GM12878 (cell line): Measurements from ENCODE around the gene NFASC. TPM values are rescaled to one million over a fixed set of nuclear protein-coding genes. Genes with fewer than 3 reads are reported as not detected.

Source experiments
- ATAC-seq: fragments of 200-7000 bp; cut with Tn5 transposase; 3 replicates; pipeline ENCODE4 v1.9.1; 2020; ENCODE audit warnings: mild to moderate bottlenecking, moderate library complexity
- BruUV-seq: library from RNA; stranded (reverse); fragments of 400-500 nt; replicated peaks from 2 replicates; lab custom pipeline; 2021; lab: Mats Ljungman, UMichigan
- CTCF ChIA-PET: fragments of 300-600 bp; sonication (Branson Sonifier 250); formaldehyde crosslinking; extraction: SDS; loops from one replicate; lab custom pipeline; 2021; ENCODE audit warnings: inconsistent platforms; lab: Yijun Ruan, JAX
- POLR2A ChIA-PET: fragments of 350-600 bp; formaldehyde crosslinking; extraction: SDS; loops from one replicate; lab custom pipeline; 2021; ENCODE audit warnings: inconsistent platforms; lab: Charles Lee
- RAD21 ChIA-PET: fragments of 300-600 bp; sonication (Branson Sonifier 250); formaldehyde crosslinking; loops from one replicate; lab custom pipeline; 2023; ENCODE audit warnings: antibody characterized with exemption; ENCODE audit not compliant: unreplicated experiment; lab: Charles Lee
- SMC1A ChIA-PET: fragments of 300-600 bp; sonication (Branson Sonifier 250); formaldehyde crosslinking; loops from one replicate; lab custom pipeline; 2023; ENCODE audit not compliant: unreplicated experiment, uncharacterized antibody; lab: Charles Lee
- DNase-seq: peaks from one replicate; pipeline ENCODE4 v3.0.0-alpha.2; 2011; ENCODE audit warnings: low read depth, low spot score
- FAIRE-seq: peaks from 3 replicates; lab custom pipeline; 2011; peaks lifted over from hg19 to GRCh38; lab: Jason Lieb, UNC
- H2AFZ ChIP-seq: 2 replicates; pipeline ENCODE4 v1.6.0; 2011; ENCODE audit warnings: low read depth, low read length, control low read depth; ENCODE audit not compliant: control insufficient read depth
- H3K27ac ChIP-seq: 2 replicates; pipeline ENCODE4 v1.5.1; 2011; ENCODE audit warnings: control low read depth; ENCODE audit not compliant: control insufficient read depth, insufficient read depth
- H3K27me3 ChIP-seq, 2 experiments: replicated peaks in 1 of 2; 2 replicates each; pipeline versions ENCODE4 v1.6.0 to v1.6.1; 2011; ENCODE audit warnings: low read length in 1 of 2; ENCODE audit not compliant: control insufficient read depth in 2 of 2, insufficient read depth in 2 of 2
- H3K36me3 ChIP-seq, 2 experiments: 2 replicates each; pipeline ENCODE4 v1.5.1; 2011; ENCODE audit warnings: low read length in 1 of 2; ENCODE audit not compliant: control insufficient read depth in 2 of 2, insufficient read depth in 2 of 2
- H3K4me1 ChIP-seq: 2 replicates; pipeline ENCODE4 v1.6.1; 2011; ENCODE audit warnings: mild to moderate bottlenecking, low read length, moderate library complexity, mixed read lengths; ENCODE audit not compliant: control insufficient read depth, insufficient read depth
- H3K4me2 ChIP-seq: 2 replicates; pipeline ENCODE4 v1.6.0; 2011; ENCODE audit warnings: control low read depth; ENCODE audit not compliant: control insufficient read depth, insufficient read depth
- H3K4me3 ChIP-seq: fragments of 200-600 bp; sonication (generic); 2 replicates; pipeline ENCODE4 v1.5.1; 2016
- H3K79me2 ChIP-seq: 2 replicates; pipeline ENCODE4 v1.6.0; 2011; ENCODE audit warnings: low read length; ENCODE audit not compliant: control insufficient read depth, insufficient read depth
- H3K9ac ChIP-seq: 2 replicates; pipeline ENCODE4 v1.8.0; 2011; ENCODE audit warnings: low read length, control low read depth, mixed read lengths; ENCODE audit not compliant: control insufficient read depth, insufficient read depth
- H3K9me3 ChIP-seq: replicated peaks from 3 replicates; pipeline ENCODE4 v1.5.1; 2011; ENCODE audit warnings: mild to moderate bottlenecking, low read length; ENCODE audit not compliant: control insufficient read depth, insufficient read depth
- H4K20me1 ChIP-seq: 2 replicates; pipeline ENCODE4 v1.6.0; 2011; ENCODE audit not compliant: control insufficient read depth, insufficient read depth
- EZH2 ChIP-seq: IDR thresholded peaks from 2 replicates; pipeline ENCODE4 v1.6.1; 2012; ENCODE audit warnings: low read depth, mild to moderate bottlenecking, control low read depth, inconsistent platforms, low read length, borderline replicate concordance; ENCODE audit not compliant: control insufficient read depth
- IKZF1 ChIP-seq: fragments of 450-650 bp; conservative IDR thresholded peaks from 2 replicates; pipeline ENCODE4 v1.6.1; 2017; ENCODE audit warnings: antibody characterized with exemption, mild to moderate bottlenecking
- NRF1 ChIP-seq: conservative IDR thresholded peaks from 2 replicates; pipeline ENCODE4 v1.6.1; 2011; ENCODE audit warnings: mild to moderate bottlenecking, low read depth, low read length, improper control_type of control experiment
- POLR2A ChIP-seq: IDR thresholded peaks from 2 replicates; pipeline ENCODE4 v1.6.1; 2011; ENCODE audit warnings: low read depth, mild to moderate bottlenecking, low read length
- RAD21 ChIP-seq: IDR thresholded peaks from 2 replicates; pipeline ENCODE4 v1.6.1; 2011; ENCODE audit warnings: mild to moderate bottlenecking, low read depth, low read length, moderate library complexity; ENCODE audit not compliant: insufficient read depth
- RFX5 ChIP-seq: IDR thresholded peaks from 2 replicates; pipeline ENCODE4 v1.6.1; 2011; ENCODE audit warnings: low read depth, low read length, improper control_type of control experiment
- SIN3A ChIP-seq: IDR thresholded peaks from 2 replicates; pipeline ENCODE4 v1.6.1; 2012; ENCODE audit warnings: low read depth, low read length, improper control_type of control experiment
- ZNF217 ChIP-seq: fragments of 450-650 bp; IDR thresholded peaks from 2 replicates; pipeline ENCODE4 v1.6.1; 2017; ENCODE audit warnings: antibody characterized with exemption, mild to moderate bottlenecking
- ZNF24 ChIP-seq: fragments of 450-650 bp; IDR thresholded peaks from 2 replicates; pipeline ENCODE4 v1.6.1; 2017; ENCODE audit warnings: antibody characterized with exemption, mild to moderate bottlenecking
- ZNF622 ChIP-seq: fragments of 450-650 bp; IDR thresholded peaks from 2 replicates; pipeline ENCODE4 v1.6.1; 2017; ENCODE audit warnings: mild to moderate bottlenecking, inconsistent platforms
- WGBS: methylation state at CpG from one replicate; pipeline ENCODE4 v1.1.6; 2016; ENCODE audit warnings: low lambda C conversion rate; ENCODE audit not compliant: insufficient replicate concordance, insufficient coverage; ENCODE audit errors: missing lambda C conversion rate; 5-methylcytosine and 5-hydroxymethylcytosine counted together
- in situ Hi-C: fragments of 300-500 bp; cut with MboI; formaldehyde crosslinking; loops from 9 replicates; pipeline ENCODE4 v1.14.3; 2018; ENCODE audit warnings: mixed read lengths
- intact Hi-C: fragments of 100-400 bp; cut with micrococcal nuclease; formaldehyde crosslinking; loops from one replicate; pipeline ENCODE4 v1.14.2; 2022; ENCODE audit not compliant: unreplicated experiment
- polyA plus RNA-seq, 11 experiments: library from polyadenylated mRNA; depleted of rRNA in 4 of 11; unstranded in 6 of 11; stranded (reverse) in 5 of 11; fragments of >200 nt; fragmentation: Nextera tagmentation in 4 of 11; fragmentation: Illumina TruSeq in 1 of 11; extraction: Ambion mirVana in 4 of 11; extraction: Trizol in 1 of 11; gene quantifications; 1 replicate in 1 of 11; 2 replicates in 10 of 11; pipeline versions ENCODE4 v1.2.1 to v1.2.3, GENCODE V29; 2011 to 2016; ENCODE audit warnings: inconsistent platforms in 2 of 11, missing spikeins in 2 of 11, low read depth in 1 of 11
- total RNA-seq, 4 experiments: library from RNA; depleted of rRNA in 3 of 4; stranded (reverse); fragments of >200 nt in 3 of 4; fragmentation: Illumina TruSeq in 1 of 4; extraction: Trizol in 1 of 4; gene quantifications; 2 replicates each; pipeline versions ENCODE4 v1.2.1 to v1.2.3, GENCODE V29; 2013 to 2021
- TF ChIP-seq, protein P1 (sequence below): fragments of 450-650 bp; IDR thresholded peaks from 2 replicates; pipeline ENCODE4 v1.6.1; 2017; ENCODE audit warnings: antibody characterized with exemption, mild to moderate bottlenecking, moderate library complexity
- TF ChIP-seq, protein P2 (sequence below): IDR thresholded peaks from 2 replicates; pipeline ENCODE4 v1.6.1; 2012; ENCODE audit warnings: low read depth, low read length, improper control_type of control experiment
- TF ChIP-seq, protein P3 (sequence below): fragments of 450-650 bp; IDR thresholded peaks from 2 replicates; pipeline ENCODE4 v1.6.1; 2016; ENCODE audit warnings: mild to moderate bottlenecking, moderate library complexity, borderline replicate concordance
- TF ChIP-seq, protein P4 (sequence below): IDR thresholded peaks from 2 replicates; pipeline ENCODE4 v1.6.1; 2012; ENCODE audit warnings: mild to moderate bottlenecking, low read depth, low read length

NFASC gene
- total and polyA plus RNA-seq, 10 of the 15 experiments (the other 5 are each of a cell fraction or from before 2014, with no cell fraction given), result 0.04 to 0.31 (median 0.12) TPM; not detected in 4

DNA sequence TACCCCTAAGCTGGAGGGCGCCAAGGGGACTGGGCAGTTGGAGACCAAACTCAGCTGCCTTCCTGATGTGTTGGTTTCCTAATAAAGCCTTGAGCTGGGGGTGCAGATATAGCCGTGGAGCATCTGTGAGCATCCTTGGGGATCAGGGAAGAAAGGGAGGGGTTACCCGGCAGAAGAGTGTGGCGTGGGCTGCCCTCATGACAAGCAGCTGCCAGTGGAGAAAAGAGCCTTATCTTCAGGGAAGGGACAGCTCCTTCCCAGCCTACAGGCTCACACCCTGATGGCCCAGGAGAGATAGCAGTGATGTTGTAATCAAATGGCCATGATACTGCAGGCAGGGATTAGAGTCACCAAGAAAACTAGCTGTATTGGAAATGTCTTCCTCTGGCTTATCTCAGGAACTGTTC, 10.8 kb upstream of the NFASC start:
- Histone ChIP-seq H3K4me1 (no peaks in the 10 kb centered on the region), H4K20me1 (no peaks in the 10 kb centered on the region), H3K9me3 (no peaks in the 10 kb centered on the region), H3K27ac (no peak overlapping the region), H3K27me3 (no peaks in the 10 kb centered on the region), H3K4me2 (no peak overlapping the region), H2AFZ (no peak overlapping the region), H3K4me3 (no peak overlapping the region), H3K9ac (no peak overlapping the region), H3K36me3 (no peaks in the 10 kb centered on the region), H3K79me2 (no peaks in the 10 kb centered on the region)
- no TSS peak for BruUV-seq
- ATAC-seq, result no peak
- POLR2A ChIA-PET, result interaction anchor here (0.5 kb wide), 1 partner anchor 513 kb away, joined by 3 read pairs; no protein-coding TSS in a partner anchor
- SMC1A ChIA-PET, result no interaction called here
- WGBS, result 30% methylated on average over 4 of the region's 4 CpGs
- intact Hi-C loops, result no loop called here
- CTCF ChIA-PET, result no interaction called here
- in situ Hi-C loops, result no loop called here
- no peak for DNase-seq
- no peak for FAIRE-seq
- RAD21 ChIA-PET, result no interaction called here
- TF ChIP-seq ZNF217, result no peak
- no peak for TF ChIP-seq EZH2
- TF ChIP-seq POLR2A, result no peak
- no peak for TF ChIP-seq ZNF622
- TF ChIP-seq, protein P1, sequence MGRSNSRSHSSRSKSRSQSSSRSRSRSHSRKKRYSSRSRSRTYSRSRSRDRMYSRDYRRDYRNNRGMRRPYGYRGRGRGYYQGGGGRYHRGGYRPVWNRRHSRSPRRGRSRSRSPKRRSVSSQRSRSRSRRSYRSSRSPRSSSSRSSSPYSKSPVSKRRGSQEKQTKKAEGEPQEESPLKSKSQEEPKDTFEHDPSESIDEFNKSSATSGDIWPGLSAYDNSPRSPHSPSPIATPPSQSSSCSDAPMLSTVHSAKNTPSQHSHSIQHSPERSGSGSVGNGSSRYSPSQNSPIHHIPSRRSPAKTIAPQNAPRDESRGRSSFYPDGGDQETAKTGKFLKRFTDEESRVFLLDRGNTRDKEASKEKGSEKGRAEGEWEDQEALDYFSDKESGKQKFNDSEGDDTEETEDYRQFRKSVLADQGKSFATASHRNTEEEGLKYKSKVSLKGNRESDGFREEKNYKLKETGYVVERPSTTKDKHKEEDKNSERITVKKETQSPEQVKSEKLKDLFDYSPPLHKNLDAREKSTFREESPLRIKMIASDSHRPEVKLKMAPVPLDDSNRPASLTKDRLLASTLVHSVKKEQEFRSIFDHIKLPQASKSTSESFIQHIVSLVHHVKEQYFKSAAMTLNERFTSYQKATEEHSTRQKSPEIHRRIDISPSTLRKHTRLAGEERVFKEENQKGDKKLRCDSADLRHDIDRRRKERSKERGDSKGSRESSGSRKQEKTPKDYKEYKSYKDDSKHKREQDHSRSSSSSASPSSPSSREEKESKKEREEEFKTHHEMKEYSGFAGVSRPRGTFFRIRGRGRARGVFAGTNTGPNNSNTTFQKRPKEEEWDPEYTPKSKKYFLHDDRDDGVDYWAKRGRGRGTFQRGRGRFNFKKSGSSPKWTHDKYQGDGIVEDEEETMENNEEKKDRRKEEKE, result no peak
- no peak for TF ChIP-seq RAD21
- no peak for TF ChIP-seq RFX5
- no peak for TF ChIP-seq SIN3A
- TF ChIP-seq, protein P2, sequence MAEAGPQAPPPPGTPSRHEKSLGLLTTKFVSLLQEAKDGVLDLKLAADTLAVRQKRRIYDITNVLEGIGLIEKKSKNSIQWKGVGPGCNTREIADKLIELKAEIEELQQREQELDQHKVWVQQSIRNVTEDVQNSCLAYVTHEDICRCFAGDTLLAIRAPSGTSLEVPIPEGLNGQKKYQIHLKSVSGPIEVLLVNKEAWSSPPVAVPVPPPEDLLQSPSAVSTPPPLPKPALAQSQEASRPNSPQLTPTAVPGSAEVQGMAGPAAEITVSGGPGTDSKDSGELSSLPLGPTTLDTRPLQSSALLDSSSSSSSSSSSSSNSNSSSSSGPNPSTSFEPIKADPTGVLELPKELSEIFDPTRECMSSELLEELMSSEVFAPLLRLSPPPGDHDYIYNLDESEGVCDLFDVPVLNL, result no peak
- TF ChIP-seq IKZF1, result no peak
- TF ChIP-seq, protein P3, sequence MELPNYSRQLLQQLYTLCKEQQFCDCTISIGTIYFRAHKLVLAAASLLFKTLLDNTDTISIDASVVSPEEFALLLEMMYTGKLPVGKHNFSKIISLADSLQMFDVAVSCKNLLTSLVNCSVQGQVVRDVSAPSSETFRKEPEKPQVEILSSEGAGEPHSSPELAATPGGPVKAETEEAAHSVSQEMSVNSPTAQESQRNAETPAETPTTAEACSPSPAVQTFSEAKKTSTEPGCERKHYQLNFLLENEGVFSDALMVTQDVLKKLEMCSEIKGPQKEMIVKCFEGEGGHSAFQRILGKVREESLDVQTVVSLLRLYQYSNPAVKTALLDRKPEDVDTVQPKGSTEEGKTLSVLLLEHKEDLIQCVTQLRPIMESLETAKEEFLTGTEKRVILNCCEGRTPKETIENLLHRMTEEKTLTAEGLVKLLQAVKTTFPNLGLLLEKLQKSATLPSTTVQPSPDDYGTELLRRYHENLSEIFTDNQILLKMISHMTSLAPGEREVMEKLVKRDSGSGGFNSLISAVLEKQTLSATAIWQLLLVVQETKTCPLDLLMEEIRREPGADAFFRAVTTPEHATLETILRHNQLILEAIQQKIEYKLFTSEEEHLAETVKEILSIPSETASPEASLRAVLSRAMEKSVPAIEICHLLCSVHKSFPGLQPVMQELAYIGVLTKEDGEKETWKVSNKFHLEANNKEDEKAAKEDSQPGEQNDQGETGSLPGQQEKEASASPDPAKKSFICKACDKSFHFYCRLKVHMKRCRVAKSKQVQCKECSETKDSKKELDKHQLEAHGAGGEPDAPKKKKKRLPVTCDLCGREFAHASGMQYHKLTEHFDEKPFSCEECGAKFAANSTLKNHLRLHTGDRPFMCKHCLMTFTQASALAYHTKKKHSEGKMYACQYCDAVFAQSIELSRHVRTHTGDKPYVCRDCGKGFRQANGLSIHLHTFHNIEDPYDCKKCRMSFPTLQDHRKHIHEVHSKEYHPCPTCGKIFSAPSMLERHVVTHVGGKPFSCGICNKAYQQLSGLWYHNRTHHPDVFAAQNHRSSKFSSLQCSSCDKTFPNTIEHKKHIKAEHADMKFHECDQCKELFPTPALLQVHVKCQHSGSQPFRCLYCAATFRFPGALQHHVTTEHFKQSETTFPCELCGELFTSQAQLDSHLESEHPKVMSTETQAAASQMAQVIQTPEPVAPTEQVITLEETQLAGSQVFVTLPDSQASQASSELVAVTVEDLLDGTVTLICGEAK, result no peak
- no peak for TF ChIP-seq NRF1
- no peak for TF ChIP-seq ZNF24
- TF ChIP-seq, protein P4, sequence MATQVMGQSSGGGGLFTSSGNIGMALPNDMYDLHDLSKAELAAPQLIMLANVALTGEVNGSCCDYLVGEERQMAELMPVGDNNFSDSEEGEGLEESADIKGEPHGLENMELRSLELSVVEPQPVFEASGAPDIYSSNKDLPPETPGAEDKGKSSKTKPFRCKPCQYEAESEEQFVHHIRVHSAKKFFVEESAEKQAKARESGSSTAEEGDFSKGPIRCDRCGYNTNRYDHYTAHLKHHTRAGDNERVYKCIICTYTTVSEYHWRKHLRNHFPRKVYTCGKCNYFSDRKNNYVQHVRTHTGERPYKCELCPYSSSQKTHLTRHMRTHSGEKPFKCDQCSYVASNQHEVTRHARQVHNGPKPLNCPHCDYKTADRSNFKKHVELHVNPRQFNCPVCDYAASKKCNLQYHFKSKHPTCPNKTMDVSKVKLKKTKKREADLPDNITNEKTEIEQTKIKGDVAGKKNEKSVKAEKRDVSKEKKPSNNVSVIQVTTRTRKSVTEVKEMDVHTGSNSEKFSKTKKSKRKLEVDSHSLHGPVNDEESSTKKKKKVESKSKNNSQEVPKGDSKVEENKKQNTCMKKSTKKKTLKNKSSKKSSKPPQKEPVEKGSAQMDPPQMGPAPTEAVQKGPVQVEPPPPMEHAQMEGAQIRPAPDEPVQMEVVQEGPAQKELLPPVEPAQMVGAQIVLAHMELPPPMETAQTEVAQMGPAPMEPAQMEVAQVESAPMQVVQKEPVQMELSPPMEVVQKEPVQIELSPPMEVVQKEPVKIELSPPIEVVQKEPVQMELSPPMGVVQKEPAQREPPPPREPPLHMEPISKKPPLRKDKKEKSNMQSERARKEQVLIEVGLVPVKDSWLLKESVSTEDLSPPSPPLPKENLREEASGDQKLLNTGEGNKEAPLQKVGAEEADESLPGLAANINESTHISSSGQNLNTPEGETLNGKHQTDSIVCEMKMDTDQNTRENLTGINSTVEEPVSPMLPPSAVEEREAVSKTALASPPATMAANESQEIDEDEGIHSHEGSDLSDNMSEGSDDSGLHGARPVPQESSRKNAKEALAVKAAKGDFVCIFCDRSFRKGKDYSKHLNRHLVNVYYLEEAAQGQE, result no peak
